Measurements from ENCODE around the gene B4GALT5.

DNA sequence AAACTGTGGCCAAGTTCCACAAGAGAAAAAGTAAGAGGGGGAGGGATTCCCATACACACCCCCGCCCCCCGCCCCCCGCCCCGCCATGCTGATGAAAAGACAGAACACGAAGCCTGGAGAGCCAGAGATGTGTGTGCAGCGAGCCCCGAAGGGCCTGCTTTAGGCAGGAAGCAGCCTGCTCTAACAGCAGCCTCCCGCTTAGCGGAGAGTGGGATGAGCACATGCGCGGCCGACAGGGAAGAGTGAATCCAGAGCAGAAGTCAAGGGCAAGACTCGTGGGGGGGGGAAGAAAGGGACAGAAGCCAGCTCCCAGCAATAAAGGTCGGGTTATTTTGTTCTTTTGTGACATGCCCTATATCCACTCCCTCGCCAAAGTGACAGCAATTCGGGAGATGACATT is 78.5 kb downstream of the B4GALT5 start:
- TF ChIP-seq POLR2A (IDR thresholded peaks at IDR 0.05): no peak
- TF ChIP-seq, protein P1, sequence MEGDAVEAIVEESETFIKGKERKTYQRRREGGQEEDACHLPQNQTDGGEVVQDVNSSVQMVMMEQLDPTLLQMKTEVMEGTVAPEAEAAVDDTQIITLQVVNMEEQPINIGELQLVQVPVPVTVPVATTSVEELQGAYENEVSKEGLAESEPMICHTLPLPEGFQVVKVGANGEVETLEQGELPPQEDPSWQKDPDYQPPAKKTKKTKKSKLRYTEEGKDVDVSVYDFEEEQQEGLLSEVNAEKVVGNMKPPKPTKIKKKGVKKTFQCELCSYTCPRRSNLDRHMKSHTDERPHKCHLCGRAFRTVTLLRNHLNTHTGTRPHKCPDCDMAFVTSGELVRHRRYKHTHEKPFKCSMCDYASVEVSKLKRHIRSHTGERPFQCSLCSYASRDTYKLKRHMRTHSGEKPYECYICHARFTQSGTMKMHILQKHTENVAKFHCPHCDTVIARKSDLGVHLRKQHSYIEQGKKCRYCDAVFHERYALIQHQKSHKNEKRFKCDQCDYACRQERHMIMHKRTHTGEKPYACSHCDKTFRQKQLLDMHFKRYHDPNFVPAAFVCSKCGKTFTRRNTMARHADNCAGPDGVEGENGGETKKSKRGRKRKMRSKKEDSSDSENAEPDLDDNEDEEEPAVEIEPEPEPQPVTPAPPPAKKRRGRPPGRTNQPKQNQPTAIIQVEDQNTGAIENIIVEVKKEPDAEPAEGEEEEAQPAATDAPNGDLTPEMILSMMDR (IDR thresholded peaks at IDR 0.05): no peak
- TF ChIP-seq EP300 (IDR thresholded peaks at IDR 0.05): no peak
- peak; percentile 55 to 83 (median 79) for TF ChIP-seq POLR2AphosphoS5 (IDR thresholded peaks at IDR 0.05)
